Gastrocnemius medialis (tissue), 4 donors: ENCODE results near the gene DHRS3.

Source experiments
- CTCF ChIP-seq, 5 experiments: fragments of 450-650 bp in 3 of 5; fragments of 200-600 bp in 2 of 5; sonication (generic) in 2 of 5; IDR thresholded peaks in 4 of 5; conservative IDR thresholded peaks in 1 of 5; 1 replicate in 4 of 5; 2 replicates in 1 of 5; pipeline ENCODE4 v1.5.1; 2016 to 2019; ENCODE audit warnings: antibody characterized with exemption in 5 of 5, mild to moderate bottlenecking in 3 of 5, moderate library complexity in 3 of 5
- POLR2A ChIP-seq, 2 donors: fragments of 450-650 bp; IDR thresholded peaks; one replicate each; pipeline ENCODE4 v1.6.1; 2017; ENCODE audit warnings: antibody characterized with exemption in 2 of 2, mild to moderate bottlenecking in 2 of 2, moderate library complexity in 2 of 2

GRCh38 chr1:12616709-12617373 lies 1.2 kb downstream of the DHRS3 start:
- TF ChIP-seq CTCF (IDR thresholded peaks at IDR 0.05 in 4 of 5, conservative IDR thresholded peaks at IDR 0.05 in 1 of 5) (no peak), POLR2A (IDR thresholded peaks at IDR 0.05) (peak; percentile 30 to 50)
